Trophoblast cell (in vitro differentiated cells and primary cell): ENCODE results near the gene GOLGA3.
"Not testable (repeated sequence)": the region's sequence is repeated elsewhere in the genome, so short reads cannot be mapped to it uniquely, and the experiment has no call there.

Source experiments
- DNase-seq, 2 donors: peaks; one replicate each; pipeline ENCODE4 v3.0.0-alpha.2; 2016
- H2AFZ ChIP-seq: 2 replicates; pipeline ENCODE4 v1.6.1; 2013; ENCODE audit warnings: low read length, moderate library complexity, mild to moderate bottlenecking; ENCODE audit not compliant: insufficient read depth, poor library complexity
- H2AK5ac ChIP-seq: 2 replicates; pipeline ENCODE4 v1.6.1; 2013; ENCODE audit warnings: mild to moderate bottlenecking, low read length
- H2BK120ac ChIP-seq: 2 replicates; pipeline ENCODE4 v1.6.1; 2013; ENCODE audit warnings: low read length, mild to moderate bottlenecking, moderate library complexity; ENCODE audit not compliant: insufficient read depth, poor library complexity
- H2BK12ac ChIP-seq: 2 replicates; pipeline ENCODE4 v1.6.1; 2013; ENCODE audit warnings: mild to moderate bottlenecking, low read length, moderate library complexity
- H2BK5ac ChIP-seq: 2 replicates; pipeline ENCODE4 v1.6.1; 2013; ENCODE audit warnings: low read length, low read depth, moderate library complexity, mild to moderate bottlenecking; ENCODE audit not compliant: poor library complexity
- H3K14ac ChIP-seq: 2 replicates; pipeline ENCODE4 v1.6.1; 2013; ENCODE audit warnings: mild to moderate bottlenecking, low read length
- H3K18ac ChIP-seq: 2 replicates; pipeline ENCODE4 v1.6.1; 2013; ENCODE audit warnings: mild to moderate bottlenecking, low read length
- H3K23ac ChIP-seq: 2 replicates; pipeline ENCODE4 v1.6.1; 2013; ENCODE audit warnings: low read length
- H3K27ac ChIP-seq: 2 replicates; pipeline ENCODE4 v1.5.1; 2013; ENCODE audit warnings: low read depth, mild to moderate bottlenecking, inconsistent platforms, low read length, moderate library complexity
- H3K27me3 ChIP-seq: 2 replicates; pipeline ENCODE4 v1.6.1; 2013; ENCODE audit warnings: inconsistent platforms, mild to moderate bottlenecking, low read length, moderate library complexity; ENCODE audit not compliant: insufficient read depth
- H3K36me3 ChIP-seq, 2 experiments: 1 replicate in 1 of 2; 2 replicates in 1 of 2; pipeline ENCODE4 v1.6.1; 2013; ENCODE audit warnings: low read length in 2 of 2, mild to moderate bottlenecking in 2 of 2, moderate library complexity in 1 of 2; ENCODE audit not compliant: insufficient read depth in 2 of 2, control insufficient read depth in 1 of 2
- H3K4ac ChIP-seq: 2 replicates; pipeline ENCODE4 v1.6.1; 2013; ENCODE audit warnings: low read depth, mild to moderate bottlenecking, low read length, moderate library complexity
- H3K4me1 ChIP-seq, 2 experiments: 1 replicate in 1 of 2; 2 replicates in 1 of 2; pipeline ENCODE4 v1.6.1; 2013; ENCODE audit warnings: low read length in 2 of 2, mild to moderate bottlenecking in 2 of 2, moderate library complexity in 1 of 2; ENCODE audit not compliant: insufficient read depth in 2 of 2, control insufficient read depth in 1 of 2
- H3K4me2 ChIP-seq: 2 replicates; pipeline ENCODE4 v1.6.1; 2013; ENCODE audit warnings: inconsistent platforms, mild to moderate bottlenecking, low read length, moderate library complexity
- H3K4me3 ChIP-seq: 2 replicates; pipeline ENCODE4 v1.5.1; 2013; ENCODE audit warnings: mild to moderate bottlenecking, low read depth, low read length, inconsistent platforms
- H3K79me1 ChIP-seq: one replicate; pipeline ENCODE4 v1.6.1; 2013; ENCODE audit warnings: low read length
- H3K79me2 ChIP-seq: 2 replicates; pipeline ENCODE4 v1.6.1; 2013; ENCODE audit warnings: low read length, mild to moderate bottlenecking; ENCODE audit not compliant: control insufficient read depth, insufficient read depth, poor library complexity
- H3K9ac ChIP-seq: 2 replicates; pipeline ENCODE4 v1.6.1; 2013; ENCODE audit warnings: mild to moderate bottlenecking, low read length
- H3K9me3 ChIP-seq: 2 replicates; pipeline ENCODE4 v1.6.1; 2013; ENCODE audit warnings: low read depth, mild to moderate bottlenecking, control low read depth, inconsistent platforms, low read length; ENCODE audit not compliant: insufficient read depth
- H4K12ac ChIP-seq: 2 replicates; pipeline ENCODE4 v1.6.1; 2013; ENCODE audit warnings: low read depth, mild to moderate bottlenecking, low read length, moderate library complexity
- H4K8ac ChIP-seq: 2 replicates; pipeline ENCODE4 v1.6.1; 2013; ENCODE audit warnings: low read depth, mild to moderate bottlenecking, low read length, moderate library complexity
- H4K91ac ChIP-seq: one replicate; pipeline ENCODE4 v1.6.1; 2013; ENCODE audit warnings: low read depth, mild to moderate bottlenecking, low read length, moderate library complexity
- WGBS: extraction: QIAGEN DNeasy Blood & Tissue Kit; methylation state at CpG from one replicate; pipeline ENCODE4 v1.1.7; 2013; ENCODE audit warnings: missing lambda C conversion rate; ENCODE audit not compliant: insufficient read length, insufficient coverage; ENCODE audit errors: extremely low coverage; 5-methylcytosine and 5-hydroxymethylcytosine counted together

Gene GOLGA3

GRCh38 chr12:132754160-132754932, 74.3 kb downstream of the GOLGA3 start:
- DNase-seq = no peak
- Histone ChIP-seq H2BK5ac (no peak overlapping the region), H3K27ac (no peak overlapping the region), H3K9me3 (no peaks in the 10 kb centered on the region), H3K14ac (no peak overlapping the region), H2BK120ac (no peak overlapping the region), H3K18ac (peak overlapping the region; percentile 77), H4K8ac (no peak overlapping the region), H3K27me3 (no peaks in the 10 kb centered on the region), H2BK12ac (no peak overlapping the region), H3K4ac (peak overlapping the region; percentile 77), H3K4me2 (no peak overlapping the region), H4K12ac (no peak overlapping the region), H3K23ac (no peak overlapping the region), H2AK5ac (no peak overlapping the region), H2AFZ (no peak overlapping the region), H3K9ac (no peak overlapping the region), H3K79me1 (no peaks in the 10 kb centered on the region), H3K4me3 (no peak overlapping the region), H4K91ac (no peak overlapping the region), H3K36me3 (peaks cover 55 to 60% of the 10 kb centered on the region in 2 experiments), H3K79me2 (peaks cover 20% of the 10 kb centered on the region), H3K4me1 (no peaks in the 10 kb centered on the region)
- WGBS = no CpG with 5 or more reads among the region's 14 CpGs

DNA sequence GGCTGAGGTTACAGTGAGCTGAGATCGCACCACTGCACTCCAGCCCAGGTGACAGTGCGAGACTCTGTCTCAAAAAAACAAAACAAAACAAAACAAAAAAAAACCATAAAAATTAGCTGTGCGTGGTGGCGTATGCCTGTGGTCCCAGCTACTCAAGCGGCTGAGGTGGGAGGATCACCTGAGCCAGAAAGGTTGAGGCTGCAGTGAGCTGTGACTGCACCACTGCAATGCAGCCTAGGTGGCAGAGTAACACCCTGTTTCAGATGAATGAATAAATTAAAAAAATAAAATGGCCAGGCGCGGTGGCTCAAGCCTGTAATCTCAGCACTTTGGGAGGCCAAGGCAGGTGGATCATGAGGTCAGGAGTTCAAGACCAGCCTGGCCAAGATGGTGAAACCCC, 75.0 kb downstream of the GOLGA3 start:
- no CpG with 5 or more reads among the region's 7 CpGs for WGBS
- not testable (repeated sequence) for DNase-seq

GRCh38 chr12:132748319-132748718, 80.3 kb downstream of the GOLGA3 start:
- H3K9ac ChIP-seq = no peak overlapping the region
- H2BK120ac ChIP-seq = no peak overlapping the region
- H3K14ac ChIP-seq = no peak overlapping the region
- H3K18ac ChIP-seq = no peak overlapping the region
- H4K8ac ChIP-seq = no peak overlapping the region
- no peak overlapping the region for H2BK5ac ChIP-seq
- H3K79me2 ChIP-seq = peaks cover 1% of the 10 kb centered on the region
- no CpG with 5 or more reads among the region's 10 CpGs for WGBS
- H3K36me3 ChIP-seq = peaks cover 80 to 83% of the 10 kb centered on the region in 2 experiments
- H3K27me3 ChIP-seq = no peaks in the 10 kb centered on the region
- DNase-seq = no peak
- H2BK12ac ChIP-seq = no peak overlapping the region
- no peak overlapping the region for H4K91ac ChIP-seq
- H3K4me2 ChIP-seq = no peak overlapping the region
- no peak overlapping the region for H3K27ac ChIP-seq
- no peak overlapping the region for H2AFZ ChIP-seq
- no peaks in the 10 kb centered on the region for H3K79me1 ChIP-seq
- no peak overlapping the region for H2AK5ac ChIP-seq
- no peak overlapping the region for H3K4me3 ChIP-seq
- peaks cover 2% of the 10 kb centered on the region for H3K9me3 ChIP-seq
- no peak overlapping the region for H4K12ac ChIP-seq
- no peaks in the 10 kb centered on the region for H3K4me1 ChIP-seq
- no peak overlapping the region for H3K23ac ChIP-seq
- peak overlapping the region; percentile 24 for H3K4ac ChIP-seq

More for the DNA sequence above, 75.0 kb downstream of the GOLGA3 start:
- not testable (repeated sequence) for H3K79me1 ChIP-seq, H4K8ac ChIP-seq, H2BK120ac ChIP-seq, H3K9me3 ChIP-seq, H3K27me3 ChIP-seq, H3K4ac ChIP-seq, H3K23ac ChIP-seq, H2AFZ ChIP-seq, H3K14ac ChIP-seq, H2AK5ac ChIP-seq, H3K18ac ChIP-seq, H3K4me1 ChIP-seq, H3K4me3 ChIP-seq, H3K9ac ChIP-seq, H2BK12ac ChIP-seq, H4K12ac ChIP-seq, H3K27ac ChIP-seq, H4K91ac ChIP-seq, H2BK5ac ChIP-seq, H3K4me2 ChIP-seq
- Histone ChIP-seq H3K79me2 (peaks cover 17% of the 10 kb centered on the region), H3K36me3 (peaks cover 57 to 64% of the 10 kb centered on the region in 2 experiments)

DNA sequence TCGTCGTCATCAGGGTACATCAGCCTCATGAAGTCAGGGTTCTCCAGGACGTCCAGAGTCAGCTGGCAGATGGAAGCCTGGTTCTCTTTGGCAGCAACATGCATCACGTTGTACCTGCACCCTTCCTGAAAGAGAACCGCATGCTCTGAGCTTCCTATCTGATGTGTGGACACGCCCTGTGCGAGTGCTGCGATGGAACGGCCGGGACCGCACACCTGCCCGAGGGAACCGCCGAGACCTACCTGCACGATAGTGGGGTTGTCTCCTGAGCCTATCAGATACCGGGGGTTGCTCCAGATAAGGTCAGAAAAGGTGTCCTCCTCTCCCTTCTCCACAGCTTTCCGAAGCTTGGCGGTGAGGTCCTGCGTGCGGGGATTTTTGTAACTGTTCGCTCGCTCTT, 80.8 kb downstream of the GOLGA3 start:
- H3K4ac ChIP-seq = no peak overlapping the region
- no peak overlapping the region for H3K18ac ChIP-seq
- H2BK5ac ChIP-seq = no peak overlapping the region
- no peaks in the 10 kb centered on the region for H3K79me1 ChIP-seq
- no peaks in the 10 kb centered on the region for H3K27me3 ChIP-seq
- no peak overlapping the region for H3K4me3 ChIP-seq
- no peak overlapping the region for H3K23ac ChIP-seq
- H3K36me3 ChIP-seq = peaks cover 76 to 82% of the 10 kb centered on the region in 2 experiments
- no peak overlapping the region for H3K4me2 ChIP-seq
- H2AFZ ChIP-seq = no peak overlapping the region
- no peak overlapping the region for H2BK12ac ChIP-seq
- H3K9me3 ChIP-seq = peaks cover 2% of the 10 kb centered on the region
- no CpG with 5 or more reads among the region's 22 CpGs for WGBS
- no peak overlapping the region for H2AK5ac ChIP-seq
- H3K9ac ChIP-seq = no peak overlapping the region
- no peak overlapping the region for H2BK120ac ChIP-seq
- H3K14ac ChIP-seq = no peak overlapping the region
- H4K12ac ChIP-seq = no peak overlapping the region
- H4K91ac ChIP-seq = no peak overlapping the region
- no peak overlapping the region for H4K8ac ChIP-seq
- no peak overlapping the region for H3K27ac ChIP-seq
- H3K4me1 ChIP-seq = no peaks in the 10 kb centered on the region
- H3K79me2 ChIP-seq = no peaks in the 10 kb centered on the region
- no peak for DNase-seq
